Panc1 (cell line): ENCODE data around the gene RPRD1B.
A peak's percentile ranks its signal among the peaks of the same experiment; 100 is the strongest.

Experiments used
- POLR2AphosphoS5 ChIP-seq: IDR thresholded peaks from 2 replicates; pipeline ENCODE4 v1.6.1; 2012; ENCODE audit warnings: mild to moderate bottlenecking, low read depth, low read length, moderate library complexity
- SIN3A ChIP-seq: IDR thresholded peaks from 2 replicates; pipeline ENCODE4 v1.6.1; 2012; ENCODE audit warnings: low read depth, mild to moderate bottlenecking, low read length, moderate library complexity, borderline replicate concordance; ENCODE audit not compliant: insufficient read depth
- TCF7L2 ChIP-seq: IDR thresholded peaks from 2 replicates; pipeline ENCODE4 v1.6.1; 2011; ENCODE audit warnings: mild to moderate bottlenecking, low read depth, low read length, inconsistent platforms
- TF ChIP-seq, protein P1 (sequence below): fragments of 450-650 bp; IDR thresholded peaks from 2 replicates; pipeline ENCODE4 v1.5.1; 2017; ENCODE audit warnings: mild to moderate bottlenecking
- TF ChIP-seq, protein P2 (sequence below), 2 experiments: IDR thresholded peaks; 2 replicates each; pipeline ENCODE4 v1.6.1; 2011 to 2012; ENCODE audit warnings: low read depth in 2 of 2, control low read depth in 1 of 2, low read length in 1 of 2, mild to moderate bottlenecking in 1 of 2, moderate library complexity in 1 of 2; ENCODE audit not compliant: insufficient read depth in 1 of 2

DNA sequence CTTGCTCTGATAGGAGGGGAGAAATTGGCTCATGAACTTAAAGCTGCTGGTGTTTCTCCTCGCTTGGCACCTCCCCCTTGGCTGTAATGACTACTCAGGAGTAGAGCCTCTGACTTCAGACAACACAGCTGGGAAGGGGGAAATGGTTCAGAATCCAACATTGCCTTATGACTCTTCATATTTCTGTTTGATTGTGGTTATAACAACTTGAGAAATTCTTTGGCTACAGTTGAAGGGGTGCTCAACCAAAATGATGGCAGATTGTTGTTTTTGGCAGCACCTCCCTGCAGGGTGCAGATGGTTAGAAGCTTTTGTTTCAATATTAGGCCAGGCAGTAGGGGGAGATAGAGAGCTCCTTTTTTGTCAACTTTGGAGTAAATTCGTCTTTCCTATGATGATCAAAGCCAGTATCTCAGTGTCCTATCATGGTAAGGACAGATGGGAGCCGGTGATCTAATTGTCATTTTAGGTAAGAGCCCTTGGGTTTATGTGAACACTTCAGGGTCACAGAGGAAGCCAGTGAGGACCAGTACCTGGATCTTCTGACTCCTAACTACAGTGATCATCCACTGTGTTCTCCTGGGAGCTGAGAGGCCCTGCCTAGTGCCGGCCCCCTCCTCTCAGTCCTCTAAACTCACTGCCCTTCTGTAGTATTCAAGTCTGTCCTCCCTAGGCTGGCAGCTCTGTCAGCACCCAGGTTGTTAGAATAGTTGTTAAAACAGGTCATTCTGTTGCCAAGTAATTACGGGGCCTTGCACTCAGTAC is 39.9 kb downstream of the RPRD1B start:
- TF ChIP-seq, protein P1, sequence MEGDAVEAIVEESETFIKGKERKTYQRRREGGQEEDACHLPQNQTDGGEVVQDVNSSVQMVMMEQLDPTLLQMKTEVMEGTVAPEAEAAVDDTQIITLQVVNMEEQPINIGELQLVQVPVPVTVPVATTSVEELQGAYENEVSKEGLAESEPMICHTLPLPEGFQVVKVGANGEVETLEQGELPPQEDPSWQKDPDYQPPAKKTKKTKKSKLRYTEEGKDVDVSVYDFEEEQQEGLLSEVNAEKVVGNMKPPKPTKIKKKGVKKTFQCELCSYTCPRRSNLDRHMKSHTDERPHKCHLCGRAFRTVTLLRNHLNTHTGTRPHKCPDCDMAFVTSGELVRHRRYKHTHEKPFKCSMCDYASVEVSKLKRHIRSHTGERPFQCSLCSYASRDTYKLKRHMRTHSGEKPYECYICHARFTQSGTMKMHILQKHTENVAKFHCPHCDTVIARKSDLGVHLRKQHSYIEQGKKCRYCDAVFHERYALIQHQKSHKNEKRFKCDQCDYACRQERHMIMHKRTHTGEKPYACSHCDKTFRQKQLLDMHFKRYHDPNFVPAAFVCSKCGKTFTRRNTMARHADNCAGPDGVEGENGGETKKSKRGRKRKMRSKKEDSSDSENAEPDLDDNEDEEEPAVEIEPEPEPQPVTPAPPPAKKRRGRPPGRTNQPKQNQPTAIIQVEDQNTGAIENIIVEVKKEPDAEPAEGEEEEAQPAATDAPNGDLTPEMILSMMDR = peak; percentile 84
- TF ChIP-seq, protein P2, sequence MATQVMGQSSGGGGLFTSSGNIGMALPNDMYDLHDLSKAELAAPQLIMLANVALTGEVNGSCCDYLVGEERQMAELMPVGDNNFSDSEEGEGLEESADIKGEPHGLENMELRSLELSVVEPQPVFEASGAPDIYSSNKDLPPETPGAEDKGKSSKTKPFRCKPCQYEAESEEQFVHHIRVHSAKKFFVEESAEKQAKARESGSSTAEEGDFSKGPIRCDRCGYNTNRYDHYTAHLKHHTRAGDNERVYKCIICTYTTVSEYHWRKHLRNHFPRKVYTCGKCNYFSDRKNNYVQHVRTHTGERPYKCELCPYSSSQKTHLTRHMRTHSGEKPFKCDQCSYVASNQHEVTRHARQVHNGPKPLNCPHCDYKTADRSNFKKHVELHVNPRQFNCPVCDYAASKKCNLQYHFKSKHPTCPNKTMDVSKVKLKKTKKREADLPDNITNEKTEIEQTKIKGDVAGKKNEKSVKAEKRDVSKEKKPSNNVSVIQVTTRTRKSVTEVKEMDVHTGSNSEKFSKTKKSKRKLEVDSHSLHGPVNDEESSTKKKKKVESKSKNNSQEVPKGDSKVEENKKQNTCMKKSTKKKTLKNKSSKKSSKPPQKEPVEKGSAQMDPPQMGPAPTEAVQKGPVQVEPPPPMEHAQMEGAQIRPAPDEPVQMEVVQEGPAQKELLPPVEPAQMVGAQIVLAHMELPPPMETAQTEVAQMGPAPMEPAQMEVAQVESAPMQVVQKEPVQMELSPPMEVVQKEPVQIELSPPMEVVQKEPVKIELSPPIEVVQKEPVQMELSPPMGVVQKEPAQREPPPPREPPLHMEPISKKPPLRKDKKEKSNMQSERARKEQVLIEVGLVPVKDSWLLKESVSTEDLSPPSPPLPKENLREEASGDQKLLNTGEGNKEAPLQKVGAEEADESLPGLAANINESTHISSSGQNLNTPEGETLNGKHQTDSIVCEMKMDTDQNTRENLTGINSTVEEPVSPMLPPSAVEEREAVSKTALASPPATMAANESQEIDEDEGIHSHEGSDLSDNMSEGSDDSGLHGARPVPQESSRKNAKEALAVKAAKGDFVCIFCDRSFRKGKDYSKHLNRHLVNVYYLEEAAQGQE (IDR thresholded peaks at IDR 0.05; ENCODE audit: insufficient read depth in 1 of 2, low read depth in 2 of 2, low read length in 1 of 2) = no peak
- TF ChIP-seq POLR2AphosphoS5 (no peak), SIN3A (no peak), TCF7L2 (peak; percentile 44; the same call in 1 of the 2 replicates)
